Glomerular endothelial cell (primary cell): ENCODE results near the gene CEP164. TPM values are rescaled to one million over a fixed set of nuclear protein-coding genes. Genes with fewer than 3 reads are reported as not detected.
"Not testable (repeated sequence)": the region's sequence is repeated elsewhere in the genome, so short reads cannot be mapped to it uniquely, and the experiment has no call there.

Source experiments
- DNase-seq: peaks from one replicate; pipeline ENCODE4 v3.0.0-alpha.2; 2011; ENCODE audit warnings: low read depth, low spot score; ENCODE audit errors: extremely low read depth
- total RNA-seq: library from RNA; depleted of rRNA; stranded (reverse); fragments of >200 nt; gene quantifications from 2 replicates; pipeline ENCODE4 v1.2.3, GENCODE V29; 2015

Gene CEP164
- total RNA-seq, 1 donor from 2014 or later = 22.8 TPM

DNA sequence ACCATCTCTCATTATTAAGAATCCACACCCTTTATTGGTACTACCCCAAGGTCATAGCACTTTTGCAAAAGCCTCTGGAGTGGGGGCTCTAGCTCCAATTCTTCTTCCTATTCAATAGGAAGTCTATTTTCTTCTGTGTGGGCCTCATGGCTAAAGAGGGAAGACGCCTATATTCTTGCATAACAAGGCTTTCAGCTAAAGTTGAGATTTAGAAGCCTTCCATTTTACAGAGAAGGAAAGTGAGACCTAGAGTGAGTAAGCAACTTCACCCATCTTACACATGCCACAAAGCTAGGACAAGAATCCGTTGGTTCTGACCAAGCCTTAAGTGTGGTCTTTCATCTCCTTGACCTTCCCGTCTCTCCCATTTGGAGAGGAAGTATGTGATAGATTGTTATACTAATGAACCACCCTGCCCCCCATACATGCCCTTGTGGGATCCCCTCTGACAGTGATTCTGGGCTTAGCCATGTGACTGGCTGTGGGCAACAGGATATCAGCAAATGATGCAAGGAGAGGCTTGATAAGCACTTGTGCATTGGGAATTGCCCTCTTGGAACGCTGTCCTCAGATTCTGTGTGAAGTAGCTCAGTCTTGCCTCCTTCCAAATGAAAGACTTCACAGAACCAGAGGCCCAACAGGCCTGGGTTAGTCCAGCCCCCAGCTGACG lies 23.9 kb upstream of the CEP164 start:
- no peak for DNase-seq

GRCh38 chr11:117305145-117305544 lies 22.5 kb upstream of the CEP164 start:
- DNase-seq = no peak

DNA sequence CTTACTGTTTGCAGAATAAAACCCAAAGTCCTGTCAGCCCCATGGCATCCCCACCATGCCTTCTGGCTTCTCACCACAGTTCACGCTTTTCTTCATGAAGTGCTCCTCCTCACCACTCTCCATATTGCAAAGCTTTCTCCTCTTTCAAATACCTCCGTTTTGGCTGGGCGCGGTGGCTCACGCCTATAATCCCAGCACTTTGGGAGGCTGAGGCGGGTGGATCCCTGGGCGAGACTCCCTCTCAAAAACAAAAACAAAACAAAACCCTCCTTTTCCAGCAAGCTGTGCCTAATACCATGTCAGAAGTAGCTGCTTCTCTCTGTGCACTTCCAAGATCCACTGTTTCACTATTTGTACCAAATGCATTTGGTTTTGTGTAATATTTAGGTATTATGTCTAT lies 18.3 kb upstream of the CEP164 start:
- DNase-seq = no peak

DNA sequence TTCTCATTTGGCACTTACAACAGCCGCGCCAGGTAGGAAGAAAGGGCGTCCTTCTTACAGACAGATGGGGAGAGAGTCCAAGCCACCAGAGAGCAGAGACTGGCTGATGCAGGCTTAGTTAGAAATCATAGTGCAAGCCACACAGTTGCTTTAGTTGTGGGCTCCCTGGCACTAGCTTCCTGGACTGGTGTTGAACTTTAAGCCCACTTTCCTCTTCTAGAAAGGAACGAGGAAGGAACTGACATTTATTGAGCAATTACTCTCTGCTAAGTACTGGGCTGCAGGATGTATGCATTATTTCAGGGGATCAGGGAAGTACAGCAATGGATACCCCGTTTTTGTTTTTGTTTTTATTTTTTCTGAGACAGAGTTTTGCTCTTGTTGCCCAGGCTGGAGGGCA lies 14.6 kb upstream of the CEP164 start:
- DNase-seq = no peak

- no peak for DNase-seq
These were observed 13.6 kb upstream of the CEP164 start for GRCh38 chr11:117313828-117314768.

DNA sequence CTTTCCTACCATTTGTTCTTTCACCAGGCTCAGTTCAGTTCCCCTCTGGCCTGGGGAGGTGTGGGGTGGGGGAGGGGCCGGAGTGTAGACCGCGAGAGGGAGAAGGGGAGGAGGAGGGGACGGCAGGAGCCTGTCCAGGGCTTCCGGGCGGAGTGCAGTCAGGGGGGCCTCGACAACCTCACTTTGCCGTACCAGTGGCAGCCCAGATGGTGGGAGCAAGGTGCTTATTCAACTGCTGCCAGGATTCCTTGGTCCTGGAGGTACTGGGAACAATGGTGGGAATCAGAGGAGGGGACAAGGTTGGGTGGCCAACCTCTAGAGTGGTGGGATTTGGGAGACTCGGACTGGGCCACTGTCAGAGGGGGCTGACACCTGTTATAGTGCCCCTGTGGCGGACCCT lies 12.8 kb upstream of the CEP164 start:
- DNase-seq = no peak

DNA sequence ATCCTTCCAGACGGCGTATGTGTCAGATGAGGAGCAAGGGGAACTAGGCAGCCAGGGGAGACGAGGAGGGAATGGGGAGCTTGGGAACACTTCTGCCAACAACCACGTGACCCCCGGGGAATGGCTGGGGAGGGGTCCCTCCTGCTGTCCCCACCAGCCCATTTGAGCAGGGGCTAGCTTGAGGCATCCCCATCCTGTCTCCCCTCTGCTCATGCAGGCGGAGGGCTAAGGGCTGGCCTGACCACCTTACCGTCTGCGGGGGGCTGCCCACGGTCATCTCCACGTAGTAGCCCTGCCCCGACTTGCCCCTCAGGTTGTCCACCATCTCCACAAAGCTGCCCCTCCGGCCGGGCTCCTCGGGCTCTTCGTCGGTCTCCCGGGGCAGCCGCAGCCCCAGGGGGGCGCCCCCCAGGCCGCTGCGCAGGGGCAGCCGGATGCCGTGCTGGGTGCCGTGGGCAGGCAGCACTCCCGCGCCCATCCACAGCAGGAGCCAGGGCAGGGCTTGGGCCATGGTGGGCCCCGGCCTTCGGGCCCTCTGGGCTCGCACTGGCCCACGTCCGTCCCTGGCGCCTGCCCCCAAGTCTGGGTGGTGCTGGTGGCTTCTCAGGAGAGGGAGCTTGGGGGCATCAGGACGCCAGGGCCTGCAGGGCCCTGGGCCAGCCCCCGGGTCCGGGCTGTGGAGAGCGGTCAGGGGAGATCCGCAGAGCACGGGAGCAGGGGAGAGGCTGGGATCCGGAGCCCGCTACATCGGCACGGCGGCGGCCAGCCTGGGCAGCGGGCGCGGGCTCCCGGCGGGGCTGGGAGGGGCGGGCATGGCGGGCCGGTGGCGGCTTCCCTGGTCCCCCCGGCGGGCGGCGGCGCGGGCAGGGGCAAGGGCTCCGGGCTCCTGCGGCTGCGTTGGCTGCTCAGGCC lies 12.1 kb upstream of the CEP164 start:
- DNase-seq = no peak

- no peak for DNase-seq
These were observed 11.3 kb upstream of the CEP164 start, which contains the start of gene BACE1 for GRCh38 chr11:117316197-117316961. Gene BACE1 (minus strand): TSS chr11:117316256. CDS start chr11:117315795, 461 bp downstream.

DNA sequence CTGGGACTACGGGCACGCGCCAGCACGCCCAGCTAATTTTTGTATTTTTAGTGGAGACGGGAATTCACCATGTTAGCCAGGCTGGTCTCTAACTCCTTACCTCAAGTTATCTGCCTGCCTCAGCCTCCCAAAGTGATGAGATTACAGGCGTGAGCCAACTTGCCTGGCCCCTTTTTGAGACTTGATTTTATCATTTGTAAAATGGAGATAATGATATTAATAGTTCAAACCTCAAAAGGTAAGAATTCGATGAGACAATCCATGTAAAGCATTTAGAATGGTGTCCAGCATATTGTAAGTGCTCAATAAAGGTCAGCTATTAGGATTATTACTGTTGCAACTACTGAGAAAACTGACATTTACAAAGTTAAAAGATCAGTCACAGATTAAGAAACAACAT lies 8.9 kb upstream of the CEP164 start:
- no peak for DNase-seq

DNA sequence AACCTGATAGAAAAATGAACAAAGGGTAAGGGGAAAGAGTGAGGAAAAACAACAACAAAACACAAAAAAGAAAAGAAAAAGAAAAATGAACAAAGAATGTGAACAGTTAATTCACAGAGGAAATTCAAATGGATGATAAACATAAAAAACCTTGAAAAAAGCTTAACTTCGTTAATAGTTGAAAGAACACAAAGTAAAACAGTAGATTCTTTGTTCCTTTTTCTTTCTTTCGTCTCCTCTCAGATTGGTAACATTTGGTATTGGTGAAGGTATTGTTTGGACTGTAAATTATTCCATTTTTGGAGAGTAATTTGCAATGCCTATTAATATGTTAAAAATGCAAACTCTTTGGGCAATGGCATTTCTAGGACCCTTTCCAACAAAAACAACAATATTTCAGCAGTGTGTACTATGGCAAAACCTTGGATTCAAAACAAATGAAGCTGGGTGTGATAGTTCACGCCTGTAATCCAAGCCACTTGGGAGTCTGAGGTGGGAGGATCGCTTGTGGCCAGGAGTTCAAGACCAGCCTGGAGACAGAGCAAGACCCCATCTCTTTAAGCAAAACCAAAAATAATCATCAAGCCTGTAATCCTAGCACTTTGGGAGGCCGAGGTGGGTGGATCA lies 8.3 kb upstream of the CEP164 start:
- DNase-seq = no peak

DNA sequence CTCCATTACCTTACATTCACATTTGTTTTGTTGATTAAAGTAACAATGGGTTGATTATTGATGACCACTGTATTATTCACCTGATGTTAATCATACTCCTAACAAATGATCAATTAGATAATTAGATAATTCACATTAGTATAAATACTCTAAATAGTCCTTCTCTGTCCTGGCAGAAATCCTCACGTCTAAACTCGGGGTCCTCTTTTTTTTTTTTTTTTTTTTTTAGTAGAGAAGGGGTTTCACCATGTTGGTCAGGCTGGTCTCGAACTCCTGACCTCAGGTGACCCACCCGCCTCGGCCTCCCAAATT lies 443 bp upstream of the CEP164 start:
- DNase-seq = not testable (repeated sequence)

DNA sequence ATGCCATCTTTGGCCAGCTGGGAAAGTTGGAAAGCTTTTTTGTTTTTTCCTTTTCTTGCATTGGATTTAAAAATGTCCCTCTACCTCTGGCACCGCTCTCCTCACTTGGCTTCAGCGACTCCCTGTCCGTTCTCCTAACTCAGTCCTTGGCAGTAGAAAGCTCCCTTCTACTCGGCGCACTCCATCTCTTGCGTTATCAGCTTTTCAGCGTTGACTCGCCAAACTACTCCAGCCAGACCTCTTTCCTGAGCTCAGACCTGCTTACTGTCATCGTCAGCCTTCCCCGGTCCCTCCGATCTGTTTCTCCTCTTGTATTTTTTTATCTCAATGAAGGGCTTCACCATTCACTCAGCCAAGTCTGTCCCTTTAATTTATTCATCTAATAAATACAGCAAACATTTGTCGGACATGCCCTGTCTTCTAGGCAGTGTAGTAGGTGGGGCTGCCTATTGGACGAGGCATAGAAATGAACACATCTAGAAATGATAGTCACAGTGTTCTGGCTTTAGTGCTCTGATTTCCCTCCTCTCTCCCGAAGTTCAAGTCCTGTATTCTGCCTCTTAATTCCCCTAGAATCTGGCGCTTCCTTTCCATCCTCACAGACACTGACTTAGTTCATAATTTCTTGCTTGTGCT lies 839 bp downstream of the CEP164 start:
- DNase-seq = no peak

DNA sequence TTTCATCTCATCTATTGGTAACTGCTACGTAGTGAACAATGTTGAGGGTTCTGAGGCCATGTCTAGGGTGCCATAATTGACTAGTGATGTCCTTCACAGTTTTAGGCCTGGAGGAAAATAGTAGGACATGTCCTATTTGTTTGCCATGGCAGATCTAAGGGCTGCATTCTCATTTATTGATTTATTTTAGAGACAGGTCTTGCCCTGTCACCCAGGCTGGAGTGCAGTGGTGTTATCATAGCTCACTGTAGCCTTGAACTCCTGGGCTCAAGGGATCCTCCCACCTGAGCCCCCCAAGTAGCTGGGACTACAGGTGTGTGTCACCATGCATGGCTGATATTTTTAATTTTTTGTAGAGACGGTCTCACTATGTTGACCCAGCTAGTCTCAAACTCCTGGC lies 5.2 kb downstream of the CEP164 start:
- DNase-seq = no peak

GRCh38 chr11:117333917-117334316 lies 6.3 kb downstream of the CEP164 start:
- DNase-seq = no peak

GRCh38 chr11:117334896-117335295 lies 7.2 kb downstream of the CEP164 start:
- DNase-seq = no peak

- no peak for DNase-seq
These were observed 7.7 kb downstream of the CEP164 start for GRCh38 chr11:117335399-117335798.

- no peak for DNase-seq
These were observed 9.4 kb downstream of the CEP164 start for GRCh38 chr11:117337076-117337475.

GRCh38 chr11:117345039-117345438 lies 17.4 kb downstream of the CEP164 start:
- no peak for DNase-seq

- no peak for DNase-seq
These were observed 26.9 kb downstream of the CEP164 start for GRCh38 chr11:117354550-117354949.
